HG03039 (cell line): Measurements from ENCODE around the gene PTPRG.

ENCODE experiments used
- ATAC-seq: cut with Tn5 transposase; IDR thresholded peaks from one replicate; pipeline ENCODE4 v1.9.1; 2021; ENCODE audit warnings: mild to moderate bottlenecking, moderate library complexity; ENCODE audit not compliant: unreplicated experiment

The PTPRG gene

GRCh38 chr3:61616586-61616985 is 55.2 kb downstream of the PTPRG start:
- ATAC-seq: no peak

- no peak for ATAC-seq
Measured at GRCh38 chr3:61617041-61617440, 55.7 kb downstream of the PTPRG start.

- ATAC-seq: no peak
Measured at GRCh38 chr3:61617651-61618050, 56.3 kb downstream of the PTPRG start.

GRCh38 chr3:61618231-61618630 is 56.9 kb downstream of the PTPRG start:
- ATAC-seq: no peak

- no peak for ATAC-seq
Measured at GRCh38 chr3:61618871-61619270, 57.5 kb downstream of the PTPRG start.

GRCh38 chr3:61620073-61620472 is 58.7 kb downstream of the PTPRG start:
- ATAC-seq: no peak

GRCh38 chr3:61624300-61624699 is 62.9 kb downstream of the PTPRG start:
- no peak for ATAC-seq

- no peak for ATAC-seq
Measured at GRCh38 chr3:61625429-61625828, 64.1 kb downstream of the PTPRG start.

- ATAC-seq: no peak
Measured at GRCh38 chr3:61626484-61626883, 65.1 kb downstream of the PTPRG start.

GRCh38 chr3:61627768-61628185 is 66.4 kb downstream of the PTPRG start:
- no peak for ATAC-seq

GRCh38 chr3:61628636-61629035 is 67.3 kb downstream of the PTPRG start:
- no peak for ATAC-seq

- no peak for ATAC-seq
Measured at GRCh38 chr3:61629442-61629841, 68.1 kb downstream of the PTPRG start.

GRCh38 chr3:61631108-61631769 is 69.9 kb downstream of the PTPRG start:
- ATAC-seq: no peak

GRCh38 chr3:61632568-61633175 is 71.3 kb downstream of the PTPRG start:
- no peak for ATAC-seq

GRCh38 chr3:61634678-61635077 is 73.3 kb downstream of the PTPRG start:
- ATAC-seq: no peak

GRCh38 chr3:61637088-61638051 is 76.0 kb downstream of the PTPRG start:
- peak; percentile 79 for ATAC-seq

- no peak for ATAC-seq
Measured at GRCh38 chr3:61638741-61639140, 77.4 kb downstream of the PTPRG start.

GRCh38 chr3:61639991-61640390 is 78.6 kb downstream of the PTPRG start:
- ATAC-seq: no peak

GRCh38 chr3:61645148-61645547 is 83.8 kb downstream of the PTPRG start:
- ATAC-seq: no peak

- no peak for ATAC-seq
Measured at GRCh38 chr3:61646360-61646759, 85.0 kb downstream of the PTPRG start.

- no peak for ATAC-seq
Measured at GRCh38 chr3:61646851-61647525, 85.6 kb downstream of the PTPRG start.
